ENCODE results near the gene EDAR. TPM values are rescaled to one million over a fixed set of nuclear protein-coding genes. Genes with fewer than 3 reads are reported as not detected.

EDAR gene
- total and polyA plus RNA-seq, 8 donors, result 0.47 to 8.1 (median 5.9) TPM; not detected in 1

DNA sequence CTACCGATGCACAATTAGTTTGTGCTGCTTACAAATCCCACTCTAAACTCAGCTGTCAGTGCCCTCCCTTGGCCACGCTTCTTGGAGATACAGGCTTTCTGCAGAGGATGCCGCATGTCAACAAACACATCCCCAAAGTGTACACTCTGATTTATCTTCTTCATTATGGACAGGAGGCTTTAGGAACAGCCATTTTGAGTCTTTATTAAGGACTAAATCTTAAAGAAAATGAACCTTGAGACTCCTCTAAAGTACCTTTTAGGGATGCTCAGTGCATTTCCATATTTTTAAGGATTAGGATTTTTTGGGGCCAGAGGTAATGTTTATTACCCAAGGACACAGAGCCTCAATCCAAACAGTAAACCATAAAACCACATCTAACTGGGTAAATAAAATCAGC lies 6.0 kb downstream of the EDAR start:
- Histone ChIP-seq H3K36me3 (no peaks in the 10 kb centered on the region), H3K4me1 (no peaks in the 10 kb centered on the region), H3K4me3 (no peak overlapping the region), H3K27ac (no peak overlapping the region), H3K9me3 (no peaks in the 10 kb centered on the region), H3K27me3 (peaks cover 0 to 8% of the 10 kb centered on the region in 2 donors)
- TF ChIP-seq, protein P1, sequence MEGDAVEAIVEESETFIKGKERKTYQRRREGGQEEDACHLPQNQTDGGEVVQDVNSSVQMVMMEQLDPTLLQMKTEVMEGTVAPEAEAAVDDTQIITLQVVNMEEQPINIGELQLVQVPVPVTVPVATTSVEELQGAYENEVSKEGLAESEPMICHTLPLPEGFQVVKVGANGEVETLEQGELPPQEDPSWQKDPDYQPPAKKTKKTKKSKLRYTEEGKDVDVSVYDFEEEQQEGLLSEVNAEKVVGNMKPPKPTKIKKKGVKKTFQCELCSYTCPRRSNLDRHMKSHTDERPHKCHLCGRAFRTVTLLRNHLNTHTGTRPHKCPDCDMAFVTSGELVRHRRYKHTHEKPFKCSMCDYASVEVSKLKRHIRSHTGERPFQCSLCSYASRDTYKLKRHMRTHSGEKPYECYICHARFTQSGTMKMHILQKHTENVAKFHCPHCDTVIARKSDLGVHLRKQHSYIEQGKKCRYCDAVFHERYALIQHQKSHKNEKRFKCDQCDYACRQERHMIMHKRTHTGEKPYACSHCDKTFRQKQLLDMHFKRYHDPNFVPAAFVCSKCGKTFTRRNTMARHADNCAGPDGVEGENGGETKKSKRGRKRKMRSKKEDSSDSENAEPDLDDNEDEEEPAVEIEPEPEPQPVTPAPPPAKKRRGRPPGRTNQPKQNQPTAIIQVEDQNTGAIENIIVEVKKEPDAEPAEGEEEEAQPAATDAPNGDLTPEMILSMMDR (IDR thresholded peaks at IDR 0.05), result no peak
- DNase-seq (no peak), ATAC-seq (no peak)
- intact Hi-C loops (cut with DNase I), result no loop called here

DNA sequence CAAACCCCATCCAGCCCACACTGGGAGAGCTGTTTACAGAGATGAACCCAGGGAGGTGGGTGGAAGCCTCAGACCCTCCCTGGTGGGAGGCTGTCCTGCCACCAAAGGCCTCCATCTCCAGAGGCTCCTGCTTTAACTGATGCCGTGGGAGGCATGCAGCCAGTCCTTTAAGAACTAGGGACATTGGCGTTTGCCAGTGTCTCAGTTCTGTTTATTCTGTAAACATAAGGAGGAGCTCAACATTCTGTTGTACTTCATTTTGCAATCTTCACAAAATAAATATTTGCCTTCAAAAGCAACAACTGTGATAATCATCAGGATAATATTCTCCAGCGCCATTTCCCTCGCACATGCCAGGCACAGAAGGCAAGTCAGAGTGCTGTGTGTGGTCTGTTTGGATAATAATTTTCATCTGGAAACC lies 6.8 kb downstream of the EDAR start:
- no peaks in the 10 kb centered on the region for H3K9me3 ChIP-seq
- ATAC-seq (no peak), DNase-seq (peak in 2 of 4 donors; percentile 45 to 61)
- intact Hi-C loops (cut with DNase I), result no loop called here
- H3K36me3 ChIP-seq, result no peaks in the 10 kb centered on the region
- no peaks in the 10 kb centered on the region for H3K27me3 ChIP-seq
- no peak overlapping the region for H3K27ac ChIP-seq
- no peak overlapping the region for H3K4me3 ChIP-seq
- H3K4me1 ChIP-seq, result no peaks in the 10 kb centered on the region
- TF ChIP-seq, protein P1 (IDR thresholded peaks at IDR 0.05), result no peak

DNA sequence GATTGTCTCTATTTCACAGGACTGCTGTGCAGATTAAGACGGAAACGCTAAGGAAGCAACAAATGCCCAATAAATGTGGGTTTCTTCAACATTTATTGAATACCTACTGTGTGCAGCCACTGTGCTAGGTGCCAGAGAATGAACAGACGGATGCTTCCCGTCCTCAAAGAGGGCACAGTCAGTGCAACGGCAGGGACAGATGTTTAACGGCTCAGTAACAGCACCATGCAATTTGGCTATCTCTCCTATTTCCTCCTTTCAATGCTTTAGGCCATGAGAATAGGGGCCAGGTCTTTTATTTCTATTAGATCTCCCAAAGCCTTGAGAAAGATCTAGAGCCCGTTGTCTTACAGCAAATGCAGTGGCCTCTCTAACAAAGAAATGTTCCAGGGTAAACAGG lies 7.2 kb downstream of the EDAR start:
- H3K4me1 ChIP-seq, result no peaks in the 10 kb centered on the region
- no peaks in the 10 kb centered on the region for H3K9me3 ChIP-seq
- no peak overlapping the region for H3K27ac ChIP-seq
- no peak for ATAC-seq
- intact Hi-C loops (cut with DNase I), result no loop called here
- H3K4me3 ChIP-seq, result no peak overlapping the region
- DNase-seq, result no peak
- TF ChIP-seq, protein P1 (IDR thresholded peaks at IDR 0.05), result no peak
- H3K27me3 ChIP-seq, result no peaks in the 10 kb centered on the region
- no peaks in the 10 kb centered on the region for H3K36me3 ChIP-seq

DNA sequence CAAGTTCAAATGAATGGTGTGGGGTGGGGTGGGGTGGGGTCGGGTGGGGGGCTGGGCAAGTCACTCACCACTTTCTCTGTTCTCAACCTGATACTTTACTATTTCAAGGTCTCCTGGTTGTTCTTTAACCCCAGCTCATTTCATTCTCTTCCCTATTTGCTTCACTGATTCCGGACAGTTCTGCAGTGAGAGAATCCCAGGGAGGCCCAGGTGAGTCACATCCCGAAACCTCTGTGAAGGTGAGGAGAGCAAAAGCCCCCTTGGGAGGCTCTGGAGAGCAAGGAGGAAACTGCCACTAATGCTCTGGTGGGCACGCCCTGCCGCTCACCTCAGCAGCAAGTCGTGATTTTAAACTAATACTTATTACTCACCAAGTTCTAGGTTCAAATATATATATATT lies 8.9 kb downstream of the EDAR start:
- H3K27ac ChIP-seq, result no peak overlapping the region
- no peaks in the 10 kb centered on the region for H3K4me1 ChIP-seq
- H3K27me3 ChIP-seq, result no peaks in the 10 kb centered on the region
- no peaks in the 10 kb centered on the region for H3K9me3 ChIP-seq
- H3K36me3 ChIP-seq, result no peaks in the 10 kb centered on the region
- DNase-seq (no peak), ATAC-seq (no peak)
- H3K4me3 ChIP-seq, result no peak overlapping the region
- TF ChIP-seq, protein P1 (IDR thresholded peaks at IDR 0.05), result no peak
- intact Hi-C loops (cut with DNase I), result no loop called here

DNA sequence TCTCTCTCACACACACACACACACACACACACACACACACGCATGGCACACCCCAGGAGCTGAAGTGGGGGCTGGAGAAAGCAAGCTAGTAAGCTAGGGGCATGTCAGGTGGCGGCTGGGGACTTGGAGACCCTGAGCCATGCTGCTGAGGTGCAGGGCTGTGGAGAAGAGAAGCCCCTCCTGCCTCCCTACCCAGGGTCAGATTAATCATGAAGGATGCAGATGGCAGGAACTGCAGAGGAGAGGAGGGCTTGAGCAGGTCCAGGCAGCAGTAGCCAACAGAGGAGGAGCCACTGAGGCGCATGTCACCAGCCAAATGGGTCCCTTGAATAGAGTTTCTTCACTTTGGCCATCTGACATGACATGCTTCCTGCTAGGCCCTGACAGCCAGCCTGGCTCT lies 9.6 kb downstream of the EDAR start:
- TF ChIP-seq, protein P1 (IDR thresholded peaks at IDR 0.05), result no peak
- Histone ChIP-seq H3K27ac (no peak overlapping the region), H3K27me3 (no peaks in the 10 kb centered on the region), H3K4me1 (no peaks in the 10 kb centered on the region), H3K4me3 (no peak overlapping the region), H3K9me3 (no peaks in the 10 kb centered on the region), H3K36me3 (no peaks in the 10 kb centered on the region)
- intact Hi-C loops (cut with DNase I), result no loop called here
- DNase-seq (no peak), ATAC-seq (no peak)

Data from left lung (tissue), 10 donors.